Psoas muscle (tissue), 8 donors: ENCODE measurements around the gene THBD. TPM values are rescaled to one million over a fixed set of nuclear protein-coding genes. Genes with fewer than 3 reads are reported as not detected.
A peak's percentile ranks its signal among the peaks of the same experiment; 100 is the strongest.

Experiments used
- ATAC-seq, 4 donors: fragments of 200-7000 bp; cut with Tn5 transposase; one replicate each; pipeline ENCODE4 v1.9.1; 2020; ENCODE audit warnings: moderate library complexity in 3 of 4, mild to moderate bottlenecking in 2 of 4
- DNase-seq, 2 donors: peaks; one replicate each; pipeline ENCODE4 v3.0.0-alpha.2; 2020
- H3K27ac ChIP-seq: fragments of 200-600 bp; one replicate; pipeline ENCODE4 v1.8.0; 2022
- H3K27me3 ChIP-seq, 3 donors: fragments of 200-600 bp in 1 of 3; one replicate each; pipeline versions ENCODE4 v1.6.1 to v1.8.0; 2013 to 2022; ENCODE audit warnings: low read length in 2 of 3, mild to moderate bottlenecking in 2 of 3, moderate library complexity in 1 of 3; ENCODE audit not compliant: insufficient read depth in 3 of 3
- H3K36me3 ChIP-seq, 2 donors: fragments of 200-600 bp in 1 of 2; one replicate each; pipeline versions ENCODE4 v1.6.1 to v1.8.0; 2013 to 2022; ENCODE audit warnings: low read depth in 1 of 2, mild to moderate bottlenecking in 1 of 2, moderate library complexity in 1 of 2; ENCODE audit not compliant: insufficient read depth in 1 of 2
- H3K4me1 ChIP-seq: fragments of 200-600 bp; one replicate; pipeline ENCODE4 v1.8.0; 2022
- H3K4me3 ChIP-seq: fragments of 200-600 bp; one replicate; pipeline ENCODE4 v1.8.0; 2022; ENCODE audit warnings: mild to moderate bottlenecking
- H3K9me3 ChIP-seq: fragments of 200-600 bp; one replicate; pipeline ENCODE4 v1.8.0; 2022
- WGBS, 3 donors: extraction: QIAGEN DNeasy Blood & Tissue Kit; methylation state at CpG; one replicate each; pipeline versions ENCODE4 v1.1.6 to v1.1.7; 2013; 5-methylcytosine and 5-hydroxymethylcytosine counted together
- intact Hi-C, 2 donors: fragments of 100-400 bp; cut with DNase I; formaldehyde crosslinking; loops; one replicate each; pipeline versions ENCODE4 v1.11.0 to v1.14.2; 2022
- polyA plus RNA-seq, 3 donors: library from polyadenylated mRNA; stranded (reverse); fragments of 200-250 nt; gene quantifications; one replicate each; pipeline ENCODE4 v1.2.3, GENCODE V29; 2013
- total RNA-seq, 4 donors: library from RNA; stranded (reverse); fragmentation: NEBNext Ultra II Directional in 2 of 4; extraction: Animal tissue kit (Norgen Biotek cat#: 25700) in 2 of 4; gene quantifications; one replicate each; pipeline versions ENCODE4 v1.2.1 to v1.2.4, GENCODE V29; 2021 to 2023
- TF ChIP-seq, protein P1 (sequence below): fragments of 200-600 bp; IDR thresholded peaks from one replicate; pipeline ENCODE4 v1.8.0; 2022; ENCODE audit warnings: antibody characterized with exemption
- donor health status: healthy with polysubstance abuse.
- donor health status: DM: no; HTN: no; CAD: no; lungs with moderate emphysema.
- donor health status: Bipolar disorder and iron deficiency.
- donor health status: healthy.
- donor health status: DM: yes; HTN: yes; CAD: no.
- donor health status: DM: no; HTN: no; CAD: no.
- donor health status: DM: no; HTN: no; CAD: no.
- donor health status: DM: yes; HTN: yes; CAD: no.

THBD gene
- total and polyA plus RNA-seq, 7 donors = 6.5 to 604 (median 50.0) TPM

DNA sequence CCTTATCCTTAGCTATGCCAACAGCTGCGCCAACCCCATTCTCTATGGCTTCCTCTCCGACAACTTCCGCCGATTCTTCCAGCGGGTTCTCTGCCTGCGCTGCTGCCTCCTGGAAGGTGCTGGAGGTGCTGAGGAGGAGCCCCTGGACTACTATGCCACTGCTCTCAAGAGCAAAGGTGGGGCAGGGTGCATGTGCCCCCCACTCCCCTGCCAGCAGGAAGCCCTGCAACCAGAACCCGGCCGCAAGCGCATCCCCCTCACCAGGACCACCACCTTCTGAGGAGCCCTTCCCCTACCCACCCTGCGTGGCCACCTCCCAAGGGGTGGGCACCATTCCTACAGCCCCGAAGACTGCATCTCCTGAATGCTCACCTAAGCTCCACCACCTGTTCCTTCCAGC lies 13.1 kb downstream of the THBD start:
- H3K9me3 ChIP-seq = no peaks in the 10 kb centered on the region
- DNase-seq (no peak), ATAC-seq (no peak)
- 96 to 97% (median 97%) methylated on average over 11 of the region's 11 CpGs for WGBS, 3 donors
- H3K27ac ChIP-seq = no peak overlapping the region
- no peak overlapping the region for H3K4me3 ChIP-seq
- TF ChIP-seq, protein P1, sequence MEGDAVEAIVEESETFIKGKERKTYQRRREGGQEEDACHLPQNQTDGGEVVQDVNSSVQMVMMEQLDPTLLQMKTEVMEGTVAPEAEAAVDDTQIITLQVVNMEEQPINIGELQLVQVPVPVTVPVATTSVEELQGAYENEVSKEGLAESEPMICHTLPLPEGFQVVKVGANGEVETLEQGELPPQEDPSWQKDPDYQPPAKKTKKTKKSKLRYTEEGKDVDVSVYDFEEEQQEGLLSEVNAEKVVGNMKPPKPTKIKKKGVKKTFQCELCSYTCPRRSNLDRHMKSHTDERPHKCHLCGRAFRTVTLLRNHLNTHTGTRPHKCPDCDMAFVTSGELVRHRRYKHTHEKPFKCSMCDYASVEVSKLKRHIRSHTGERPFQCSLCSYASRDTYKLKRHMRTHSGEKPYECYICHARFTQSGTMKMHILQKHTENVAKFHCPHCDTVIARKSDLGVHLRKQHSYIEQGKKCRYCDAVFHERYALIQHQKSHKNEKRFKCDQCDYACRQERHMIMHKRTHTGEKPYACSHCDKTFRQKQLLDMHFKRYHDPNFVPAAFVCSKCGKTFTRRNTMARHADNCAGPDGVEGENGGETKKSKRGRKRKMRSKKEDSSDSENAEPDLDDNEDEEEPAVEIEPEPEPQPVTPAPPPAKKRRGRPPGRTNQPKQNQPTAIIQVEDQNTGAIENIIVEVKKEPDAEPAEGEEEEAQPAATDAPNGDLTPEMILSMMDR = no peak
- intact Hi-C loops = loop anchor here in 1 of 2 donors (10.0 kb wide), 1 partner anchor 82 kb away; no protein-coding TSS in a partner anchor
- H3K27me3 ChIP-seq = peaks cover 0 to 37% (median 4%) of the 10 kb centered on the region in 3 donors
- H3K4me1 ChIP-seq = no peaks in the 10 kb centered on the region
- H3K36me3 ChIP-seq = no peaks in the 10 kb centered on the region

DNA sequence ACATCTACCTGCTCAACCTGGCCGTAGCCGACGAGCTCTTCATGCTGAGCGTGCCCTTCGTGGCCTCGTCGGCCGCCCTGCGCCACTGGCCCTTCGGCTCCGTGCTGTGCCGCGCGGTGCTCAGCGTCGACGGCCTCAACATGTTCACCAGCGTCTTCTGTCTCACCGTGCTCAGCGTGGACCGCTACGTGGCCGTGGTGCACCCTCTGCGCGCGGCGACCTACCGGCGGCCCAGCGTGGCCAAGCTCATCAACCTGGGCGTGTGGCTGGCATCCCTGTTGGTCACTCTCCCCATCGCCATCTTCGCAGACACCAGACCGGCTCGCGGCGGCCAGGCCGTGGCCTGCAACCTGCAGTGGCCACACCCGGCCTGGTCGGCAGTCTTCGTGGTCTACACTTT lies 13.7 kb downstream of the THBD start:
- peaks cover 0 to 37% (median 4%) of the 10 kb centered on the region in 3 donors for H3K27me3 ChIP-seq

DNA sequence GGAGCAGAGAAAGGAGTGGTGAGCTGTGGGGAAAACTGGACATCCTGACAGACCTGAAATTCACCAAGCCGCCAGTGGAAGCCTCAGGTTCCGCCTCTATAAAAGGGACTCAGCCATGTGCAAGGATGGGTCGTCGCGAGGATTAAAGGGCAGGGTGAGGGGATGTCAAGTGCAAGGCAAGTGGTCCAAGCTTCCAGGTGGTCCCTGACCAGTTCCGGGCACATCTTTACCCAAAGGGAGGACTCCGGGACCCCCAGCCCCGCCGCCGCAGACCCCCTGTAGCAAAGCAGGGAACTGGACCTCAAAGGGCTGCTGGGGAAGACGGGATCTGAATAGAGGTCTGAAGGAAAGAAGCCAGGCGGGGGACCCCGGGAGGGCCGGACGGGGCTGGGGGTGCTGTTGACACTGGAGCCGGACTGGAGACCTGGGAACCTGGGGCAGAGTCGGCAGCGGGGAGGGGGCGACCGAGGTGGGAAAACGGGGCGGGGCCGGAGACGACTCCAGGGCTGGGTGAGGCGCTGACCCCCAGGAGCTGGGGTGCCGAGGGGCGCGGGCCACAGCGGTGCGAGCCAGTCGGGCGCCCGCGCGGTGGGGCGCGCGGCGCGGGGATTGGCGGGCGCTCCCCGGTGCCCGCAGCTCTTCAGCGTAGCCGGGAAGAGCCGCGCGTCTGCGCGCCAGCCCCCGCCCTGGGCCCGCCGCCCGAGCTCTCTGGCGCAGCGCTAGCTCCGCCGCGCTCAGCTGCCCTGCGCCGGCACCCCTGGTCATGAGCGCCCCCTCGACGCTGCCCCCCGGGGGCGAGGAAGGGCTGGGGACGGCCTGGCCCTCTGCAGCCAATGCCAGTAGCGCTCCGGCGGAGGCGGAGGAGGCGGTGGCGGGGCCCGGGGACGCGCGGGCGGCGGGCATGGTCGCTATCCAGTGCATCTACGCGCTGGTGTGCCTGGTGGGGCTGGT lies 14.5 kb downstream of the THBD start, which contains the start of gene SSTR4:
Gene SSTR4 (plus strand): TSS at position 592 of the 951 bp plus-strand sequence. CDS start 172 bp downstream, at position 764.
- Histone ChIP-seq H3K27me3 (peaks cover 0 to 37% (median 4%) of the 10 kb centered on the region in 3 donors), H3K27ac (no peak within 1 kb of the TSS), H3K4me1 (no peaks in the 10 kb centered on the region), H3K4me3 (peak within 1 kb of the TSS; percentile 37), H3K36me3 (no peaks in the 10 kb centered on the region), H3K9me3 (no peaks in the 10 kb centered on the region)
- TF ChIP-seq, protein P1 = no peak
- WGBS, 3 donors = 20 to 34% (median 32%) methylated on average over 42 to 83 of the region's 83 CpGs
- no peak for DNase-seq
- intact Hi-C loops = loop anchor here in 1 of 2 donors (10.0 kb wide), 1 partner anchor 80 kb away; no protein-coding TSS in a partner anchor
- peak in 1 of 4 donors; percentile 64 for ATAC-seq

More for the DNA sequence above, 13.7 kb downstream of the THBD start:
- no peak overlapping the region for H3K4me3 ChIP-seq
- no peaks in the 10 kb centered on the region for H3K4me1 ChIP-seq
- H3K9me3 ChIP-seq = no peaks in the 10 kb centered on the region
- no peak overlapping the region for H3K27ac ChIP-seq
- intact Hi-C loops = loop anchor here in 1 of 2 donors (10.0 kb wide), 1 partner anchor 81 kb away; no protein-coding TSS in a partner anchor
- no peak for ATAC-seq
- no peak for DNase-seq
- 94 to 95% (median 94%) methylated on average over 41 of the region's 41 CpGs for WGBS, 3 donors
- no peaks in the 10 kb centered on the region for H3K36me3 ChIP-seq
- TF ChIP-seq, protein P1 = no peak

DNA sequence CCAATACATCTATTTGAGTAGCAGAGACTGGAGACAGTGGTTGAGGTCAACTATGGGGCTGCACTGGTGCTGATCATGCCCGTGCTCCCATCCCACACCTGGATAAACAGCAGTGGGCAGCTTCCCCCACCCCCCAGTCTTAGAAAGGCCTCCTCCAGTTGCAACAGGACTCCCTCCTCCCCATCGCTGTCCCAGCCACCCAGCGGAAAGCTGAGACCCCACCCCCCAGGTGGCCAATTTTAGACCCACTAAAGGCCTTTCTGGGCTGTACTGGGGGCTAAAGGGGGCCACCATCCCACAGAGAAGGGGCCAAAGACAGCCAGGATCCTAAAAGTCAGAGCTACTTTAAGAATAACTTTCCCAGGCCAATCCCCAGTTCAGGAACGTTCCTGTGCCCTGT lies 15.6 kb downstream of the THBD start:
- Histone ChIP-seq H3K4me3 (no peak overlapping the region), H3K27me3 (peaks cover 0 to 35% (median 4%) of the 10 kb centered on the region in 3 donors), H3K36me3 (no peaks in the 10 kb centered on the region), H3K27ac (no peak overlapping the region), H3K4me1 (no peaks in the 10 kb centered on the region), H3K9me3 (no peaks in the 10 kb centered on the region)
- intact Hi-C loops = loop anchor here in 1 of 2 donors (10.0 kb wide), 1 partner anchor 79 kb away; no protein-coding TSS in a partner anchor
- WGBS, 3 donors = 80 to 89% (median 89%) methylated on average over 4 of the region's 4 CpGs
- TF ChIP-seq, protein P1 = no peak
- no peak for ATAC-seq
- no peak for DNase-seq
